ENCODE results near the gene SPARC.

Gene SPARC

GRCh38 chr5:151694035-151694485 lies 7.3 kb upstream of the SPARC start:
- TF ChIP-seq, protein P1, sequence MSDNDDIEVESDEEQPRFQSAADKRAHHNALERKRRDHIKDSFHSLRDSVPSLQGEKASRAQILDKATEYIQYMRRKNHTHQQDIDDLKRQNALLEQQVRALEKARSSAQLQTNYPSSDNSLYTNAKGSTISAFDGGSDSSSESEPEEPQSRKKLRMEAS (IDR thresholded peaks at IDR 0.05) = no peak
- no peak for TF ChIP-seq TEAD4 (IDR thresholded peaks at IDR 0.05)
- TF ChIP-seq TCF12 (IDR thresholded peaks at IDR 0.05; ENCODE audit: low read depth) = no peak
- no peak for TF ChIP-seq REST (IDR thresholded peaks at IDR 0.05; ENCODE audit: low read depth)
- TF ChIP-seq USF1 (IDR thresholded peaks at IDR 0.05) = no peak
- TF ChIP-seq ZBTB7A (IDR thresholded peaks at IDR 0.05; ENCODE audit: low read depth) = no peak
- no peak for TF ChIP-seq YY1 (IDR thresholded peaks at IDR 0.05; ENCODE audit: low read depth)
- TF ChIP-seq CREB1 (IDR thresholded peaks at IDR 0.05; ENCODE audit: low read depth) = no peak
- TF ChIP-seq NFIC (IDR thresholded peaks at IDR 0.05) = no peak
- no peak for TF ChIP-seq CEBPB (IDR thresholded peaks at IDR 0.05)
- no peak for TF ChIP-seq FOXM1 (IDR thresholded peaks at IDR 0.05; ENCODE audit: borderline replicate concordance, low read depth)
- TF ChIP-seq TAF1 (IDR thresholded peaks at IDR 0.05; ENCODE audit: low read depth) = no peak

- TF ChIP-seq EGR1 (IDR thresholded peaks at IDR 0.05) = no peak
- no peak for TF ChIP-seq REST (IDR thresholded peaks at IDR 0.05; ENCODE audit: low read depth)
- TF ChIP-seq NFIC (IDR thresholded peaks at IDR 0.05) = no peak
- no peak for TF ChIP-seq TEAD4 (IDR thresholded peaks at IDR 0.05)
- TF ChIP-seq YY1 (IDR thresholded peaks at IDR 0.05; ENCODE audit: low read depth) = no peak
- no peak for TF ChIP-seq USF1 (IDR thresholded peaks at IDR 0.05)
- no peak for TF ChIP-seq CEBPB (IDR thresholded peaks at IDR 0.05)
- TF ChIP-seq ZBTB7A (IDR thresholded peaks at IDR 0.05; ENCODE audit: low read depth) = no peak
These were observed 5.6 kb upstream of the SPARC start for GRCh38 chr5:151692312-151692711.

DNA sequence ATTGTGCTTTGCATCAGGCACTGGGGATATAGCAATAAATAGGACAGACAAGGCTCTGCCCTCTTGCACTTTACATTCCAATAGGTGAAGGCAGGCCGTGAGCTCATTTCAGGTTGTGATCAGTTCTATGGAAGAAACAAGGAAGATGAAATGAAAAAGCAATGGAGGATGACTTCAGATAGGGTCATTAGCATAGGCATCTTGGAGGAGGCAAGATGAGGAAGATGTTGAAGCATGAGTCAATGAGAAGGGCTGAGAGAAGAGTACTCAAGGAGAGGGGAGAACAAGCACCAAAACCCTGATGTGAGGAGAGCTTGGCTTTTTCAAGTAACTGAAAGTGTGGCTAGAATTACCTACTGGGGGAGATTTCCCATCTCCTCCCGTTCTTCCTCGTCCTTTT lies 5.0 kb upstream of the SPARC start:
- TF ChIP-seq ZBTB7A (IDR thresholded peaks at IDR 0.05; ENCODE audit: low read depth) (no peak), YY1 (IDR thresholded peaks at IDR 0.05; ENCODE audit: low read depth) (no peak), USF1 (IDR thresholded peaks at IDR 0.05) (no peak)

- TF ChIP-seq CREB1 (IDR thresholded peaks at IDR 0.05; ENCODE audit: low read depth) (no peak), TAF1 (IDR thresholded peaks at IDR 0.05; ENCODE audit: low read depth) (no peak), EGR1 (IDR thresholded peaks at IDR 0.05) (no peak), EP300 (IDR thresholded peaks at IDR 0.05; ENCODE audit: borderline replicate concordance) (no peak), RAD21 (IDR thresholded peaks at IDR 0.05; ENCODE audit: low read depth) (no peak), FOXM1 (IDR thresholded peaks at IDR 0.05; ENCODE audit: borderline replicate concordance, low read depth) (no peak), TEAD4 (IDR thresholded peaks at IDR 0.05) (no peak), YY1 (IDR thresholded peaks at IDR 0.05; ENCODE audit: low read depth) (no peak), TCF12 (IDR thresholded peaks at IDR 0.05; ENCODE audit: low read depth) (no peak), NFIC (IDR thresholded peaks at IDR 0.05) (no peak)
- TF ChIP-seq, protein P1 (IDR thresholded peaks at IDR 0.05) = no peak
These were observed 1.7 kb upstream of the SPARC start for GRCh38 chr5:151688436-151688835.

DNA sequence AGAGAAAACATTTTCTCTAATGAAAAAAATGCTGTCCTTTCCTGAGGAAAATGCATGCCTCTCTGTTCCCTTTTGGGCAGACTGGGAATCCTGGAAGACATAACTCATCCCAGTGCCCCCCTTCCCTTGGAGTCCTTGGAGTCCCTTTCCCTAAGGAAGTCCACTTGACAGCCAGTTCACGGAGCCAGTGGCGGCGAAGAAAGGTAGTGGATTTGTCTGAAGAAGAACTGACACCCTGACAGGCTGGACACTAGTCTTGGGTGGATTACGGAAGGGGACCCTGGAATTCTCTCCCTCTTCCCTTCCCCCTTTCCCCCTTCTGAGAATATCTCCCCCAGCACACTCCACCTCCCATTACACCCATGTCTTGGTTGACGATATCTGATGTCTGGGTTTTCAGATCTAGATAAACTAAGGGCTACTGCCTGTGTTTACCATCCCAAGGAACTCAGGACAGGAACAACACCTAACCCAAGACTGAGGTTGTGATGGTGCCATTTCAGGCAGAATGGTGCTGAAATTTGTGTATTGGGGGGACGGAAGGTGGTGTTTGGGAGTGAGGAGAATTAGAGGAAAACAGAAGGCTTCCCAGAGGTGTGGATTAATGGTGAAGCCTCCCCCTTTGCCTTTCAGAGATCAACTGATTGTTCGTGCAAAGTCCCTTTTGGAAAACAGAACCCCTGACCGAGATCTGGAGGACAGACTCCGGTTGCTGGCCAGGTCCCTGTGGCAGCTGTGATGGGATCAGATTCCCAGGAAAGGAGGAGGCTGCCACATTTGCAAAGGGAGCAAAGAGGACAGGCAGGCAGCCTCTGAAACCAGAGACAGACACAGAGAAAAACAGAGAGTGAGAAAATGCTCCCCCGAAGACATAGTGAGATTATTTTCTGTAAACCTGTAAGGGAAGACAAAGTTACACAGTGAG lies 704 bp downstream of the SPARC start:
- TF ChIP-seq CREB1 (IDR thresholded peaks at IDR 0.05; ENCODE audit: low read depth) (no peak), REST (IDR thresholded peaks at IDR 0.05; ENCODE audit: low read depth) (no peak), EP300 (IDR thresholded peaks at IDR 0.05; ENCODE audit: borderline replicate concordance) (no peak), CEBPB (IDR thresholded peaks at IDR 0.05) (no peak), YY1 (IDR thresholded peaks at IDR 0.05; ENCODE audit: low read depth) (no peak), TAF1 (IDR thresholded peaks at IDR 0.05; ENCODE audit: low read depth) (no peak), NFIC (IDR thresholded peaks at IDR 0.05) (no peak), EGR1 (IDR thresholded peaks at IDR 0.05) (no peak), ZBTB7A (IDR thresholded peaks at IDR 0.05; ENCODE audit: low read depth) (no peak), RAD21 (IDR thresholded peaks at IDR 0.05; ENCODE audit: low read depth) (no peak), USF1 (IDR thresholded peaks at IDR 0.05) (no peak), FOXM1 (IDR thresholded peaks at IDR 0.05; ENCODE audit: borderline replicate concordance, low read depth) (no peak)
- TF ChIP-seq, protein P1 (IDR thresholded peaks at IDR 0.05) = no peak

Measured in Ishikawa (cell line).